HG02970 (cell line): ENCODE data around the gene HSPA12B.

ENCODE experiments used
- ATAC-seq: cut with Tn5 transposase; IDR thresholded peaks from one replicate; pipeline ENCODE4 v1.9.1; 2021; ENCODE audit warnings: mild to moderate bottlenecking, moderate library complexity, moderate number of reproducible peaks; ENCODE audit not compliant: unreplicated experiment, low FRiP score

The HSPA12B gene, protein sequence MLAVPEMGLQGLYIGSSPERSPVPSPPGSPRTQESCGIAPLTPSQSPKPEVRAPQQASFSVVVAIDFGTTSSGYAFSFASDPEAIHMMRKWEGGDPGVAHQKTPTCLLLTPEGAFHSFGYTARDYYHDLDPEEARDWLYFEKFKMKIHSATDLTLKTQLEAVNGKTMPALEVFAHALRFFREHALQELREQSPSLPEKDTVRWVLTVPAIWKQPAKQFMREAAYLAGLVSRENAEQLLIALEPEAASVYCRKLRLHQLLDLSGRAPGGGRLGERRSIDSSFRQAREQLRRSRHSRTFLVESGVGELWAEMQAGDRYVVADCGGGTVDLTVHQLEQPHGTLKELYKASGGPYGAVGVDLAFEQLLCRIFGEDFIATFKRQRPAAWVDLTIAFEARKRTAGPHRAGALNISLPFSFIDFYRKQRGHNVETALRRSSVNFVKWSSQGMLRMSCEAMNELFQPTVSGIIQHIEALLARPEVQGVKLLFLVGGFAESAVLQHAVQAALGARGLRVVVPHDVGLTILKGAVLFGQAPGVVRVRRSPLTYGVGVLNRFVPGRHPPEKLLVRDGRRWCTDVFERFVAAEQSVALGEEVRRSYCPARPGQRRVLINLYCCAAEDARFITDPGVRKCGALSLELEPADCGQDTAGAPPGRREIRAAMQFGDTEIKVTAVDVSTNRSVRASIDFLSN

DNA sequence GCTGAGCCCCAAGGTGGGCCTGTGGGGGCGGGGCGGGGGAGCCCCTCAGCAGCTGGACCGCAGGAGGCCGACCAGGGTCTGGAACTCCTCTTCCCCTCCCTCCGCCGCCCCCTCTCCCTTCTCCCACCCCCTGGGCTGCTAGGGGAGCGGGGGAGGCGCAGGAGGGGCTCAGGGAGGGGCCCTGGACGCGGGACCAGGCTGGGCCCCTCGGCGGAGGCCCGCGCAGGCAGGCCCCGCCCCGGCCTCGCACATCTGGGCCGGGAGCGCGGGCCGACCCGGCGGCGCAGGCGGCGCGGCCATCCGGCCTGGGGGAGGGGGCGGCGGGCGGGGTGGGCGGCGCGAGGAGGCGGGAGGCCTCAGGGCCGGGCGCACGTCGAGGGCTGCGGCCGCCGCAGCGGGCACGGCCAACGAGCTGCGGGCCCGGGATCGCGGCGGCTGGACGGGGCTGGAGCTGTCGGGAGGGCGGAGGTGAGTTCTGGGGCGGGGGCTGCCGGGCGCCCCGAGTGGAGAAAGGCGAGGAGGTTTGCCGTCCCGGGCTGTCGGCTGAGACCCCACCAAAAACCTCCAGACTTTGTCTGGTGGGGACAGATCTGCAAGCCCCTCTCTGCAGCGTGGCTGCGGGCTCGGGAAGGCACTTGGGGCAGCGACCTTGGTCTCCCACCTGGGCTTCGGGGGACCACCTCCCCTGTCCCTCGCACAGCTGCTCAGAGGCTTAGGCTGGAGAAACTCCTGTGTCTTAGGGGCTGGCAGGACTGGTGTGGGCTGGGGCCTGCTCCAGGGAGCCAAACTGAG lies at the start of gene HSPA12B:
TSS of gene HSPA12B (plus strand) at position 359 of the 792 bp plus-strand sequence. CDS start 5,990 bp downstream, outside the sequence.
- ATAC-seq = no peak

DNA sequence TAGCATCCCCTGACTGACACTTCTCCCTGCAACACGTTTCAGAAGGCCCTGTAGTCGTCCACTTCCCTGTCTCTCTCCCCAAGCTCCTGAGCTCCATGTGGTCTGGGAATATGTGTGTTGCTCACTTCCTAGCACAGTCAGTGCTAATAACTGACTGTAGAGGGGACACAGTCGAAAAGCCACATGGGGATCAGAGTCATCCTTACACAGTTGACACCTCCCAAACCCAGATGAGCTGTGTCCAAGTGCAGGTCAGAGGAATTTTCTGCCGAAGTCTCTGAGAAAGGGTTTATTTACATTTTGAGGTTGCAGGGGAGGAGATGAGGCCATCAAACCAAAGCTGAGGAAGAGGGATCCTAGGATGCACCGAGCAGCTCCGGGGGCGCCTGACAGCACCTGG lies 47.1 kb upstream of the HSPA12B start:
- no peak for ATAC-seq

DNA sequence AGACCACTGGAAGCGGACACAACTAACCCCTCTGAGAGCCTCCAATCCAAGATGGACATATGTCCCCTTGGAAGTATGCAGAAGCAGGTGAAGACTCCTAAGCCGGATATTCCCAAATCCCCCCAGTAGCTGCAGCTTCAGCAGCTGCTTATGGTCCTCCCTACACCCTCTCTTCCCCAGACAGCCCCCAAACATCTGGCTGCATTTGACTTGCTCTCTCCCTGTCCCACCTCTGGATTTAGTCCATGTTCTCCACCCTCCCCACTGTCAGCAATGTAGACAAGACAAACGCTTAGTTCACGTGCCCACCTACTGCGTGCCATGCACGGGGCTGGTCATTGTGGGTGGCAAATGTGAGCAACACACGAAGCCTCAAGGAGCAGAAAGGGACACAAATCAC lies 46.1 kb upstream of the HSPA12B start:
- no peak for ATAC-seq

DNA sequence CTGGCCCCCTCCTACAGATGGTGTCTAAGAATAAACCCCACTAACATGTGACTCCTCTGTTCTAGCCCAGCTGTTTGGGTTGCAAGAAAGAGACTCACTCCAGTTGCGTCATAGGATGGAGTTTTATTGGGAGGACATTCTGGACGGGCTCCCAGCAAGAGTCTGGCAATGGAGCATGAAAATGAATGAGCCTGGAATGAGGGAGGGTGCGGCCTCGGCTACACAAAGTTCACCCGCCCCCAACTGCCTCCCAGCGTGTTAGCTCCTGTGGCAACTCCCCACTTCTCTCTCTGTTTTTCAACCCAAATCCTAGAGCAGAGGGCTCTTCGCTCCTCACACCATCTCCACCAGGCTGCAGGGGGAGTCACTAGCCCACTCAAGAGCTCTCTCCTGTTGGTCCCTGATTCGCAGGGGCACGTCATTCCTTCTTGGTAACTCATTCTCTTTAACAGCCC lies 45.6 kb upstream of the HSPA12B start:
- ATAC-seq = no peak

DNA sequence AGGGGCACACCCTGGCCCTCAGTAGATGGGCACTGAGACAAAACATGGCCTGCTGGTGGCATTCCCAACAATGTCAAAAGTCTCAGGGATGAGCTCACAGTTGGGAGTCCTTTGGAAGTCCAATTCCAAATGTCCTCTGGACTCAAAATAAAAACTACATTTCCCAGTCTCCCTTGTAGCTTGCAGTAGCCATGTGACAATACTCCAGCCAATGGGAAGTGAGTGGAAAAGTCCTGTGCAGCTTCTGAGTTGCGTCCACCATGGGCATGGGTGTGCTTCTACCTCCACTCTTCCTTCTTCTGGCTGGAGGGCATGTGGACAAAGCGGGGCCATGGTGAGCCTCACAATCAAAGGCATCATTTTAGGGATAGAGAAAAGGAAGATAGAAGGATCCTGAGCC lies 44.8 kb upstream of the HSPA12B start:
- no peak for ATAC-seq

DNA sequence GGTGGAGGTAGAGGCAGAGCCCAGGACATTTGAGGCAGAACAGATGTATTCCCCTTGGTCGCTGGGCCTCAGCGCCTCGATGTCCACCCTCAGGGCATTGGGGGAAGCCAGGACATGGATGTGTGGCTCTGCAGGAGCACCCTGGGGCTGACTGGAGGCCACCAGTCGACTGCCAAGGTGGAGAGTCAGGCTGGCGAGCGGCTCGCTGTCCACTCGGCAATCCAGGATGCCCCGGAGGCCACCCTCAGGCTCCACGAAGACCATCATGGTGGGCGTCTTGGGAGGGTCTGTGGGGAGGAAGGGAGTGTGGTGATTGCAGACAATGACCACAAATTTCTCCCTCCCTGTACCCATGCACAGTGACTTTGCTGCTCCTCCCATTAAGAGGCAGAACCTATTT lies 42.5 kb upstream of the HSPA12B start:
- ATAC-seq = no peak

DNA sequence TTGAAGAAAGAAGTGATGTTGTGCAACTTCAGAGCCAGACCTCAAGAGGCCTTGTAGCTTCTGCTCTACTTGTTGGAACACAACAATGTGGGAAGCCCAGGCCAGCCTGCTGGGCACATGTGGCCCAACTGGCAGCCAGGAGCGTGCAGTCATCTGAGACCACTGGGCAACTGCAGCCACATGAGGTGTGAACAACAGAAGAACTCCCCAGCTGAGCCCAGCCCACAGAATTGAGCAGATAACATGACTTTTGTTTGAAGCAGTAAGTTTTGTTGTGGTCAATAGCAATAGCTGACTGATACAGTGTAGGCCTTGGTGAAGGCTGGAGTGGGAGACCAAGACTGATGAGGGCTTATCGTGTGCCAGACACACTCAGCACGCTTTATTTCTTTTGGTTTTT lies 42.1 kb upstream of the HSPA12B start:
- ATAC-seq = no peak

DNA sequence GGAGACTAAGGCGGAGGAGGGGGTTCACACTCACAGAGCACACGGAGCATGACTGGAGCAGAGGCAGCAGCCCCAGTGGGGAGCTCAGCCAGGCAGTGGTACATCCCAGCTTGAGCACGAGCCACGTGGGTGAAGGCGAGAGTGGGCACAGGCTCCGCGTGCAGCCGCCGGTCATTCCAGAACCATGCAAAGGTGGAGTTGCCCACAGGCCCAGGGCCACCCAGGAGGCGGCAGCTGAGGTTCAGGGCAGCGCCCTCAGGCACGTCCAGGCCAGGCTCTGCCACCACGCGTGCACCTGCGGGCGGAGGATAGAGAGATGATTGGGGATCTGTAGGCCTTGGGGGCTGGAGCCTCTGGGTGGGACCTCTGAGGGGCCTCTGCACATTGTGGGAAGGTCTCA lies 41.2 kb upstream of the HSPA12B start:
- ATAC-seq = no peak

DNA sequence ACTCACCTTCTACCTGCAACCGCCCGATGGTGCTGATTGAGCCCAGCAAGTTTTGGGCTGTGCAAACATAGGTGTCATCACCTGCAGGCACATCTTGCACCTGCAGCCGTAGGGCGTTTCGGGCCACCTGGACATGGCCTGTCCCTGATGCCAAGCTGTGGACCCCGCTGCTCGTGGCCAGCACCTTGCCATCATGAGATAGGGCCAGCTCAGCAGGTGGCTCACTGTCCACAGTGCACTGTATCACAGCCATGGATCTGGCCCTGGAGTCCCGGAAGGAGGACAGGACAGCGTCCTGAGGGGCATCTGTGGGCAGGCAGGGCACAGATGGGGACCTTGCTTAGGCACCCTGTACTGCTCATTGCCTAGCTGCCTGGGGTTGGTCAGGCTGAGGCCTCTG lies 40.6 kb upstream of the HSPA12B start:
- ATAC-seq = no peak

DNA sequence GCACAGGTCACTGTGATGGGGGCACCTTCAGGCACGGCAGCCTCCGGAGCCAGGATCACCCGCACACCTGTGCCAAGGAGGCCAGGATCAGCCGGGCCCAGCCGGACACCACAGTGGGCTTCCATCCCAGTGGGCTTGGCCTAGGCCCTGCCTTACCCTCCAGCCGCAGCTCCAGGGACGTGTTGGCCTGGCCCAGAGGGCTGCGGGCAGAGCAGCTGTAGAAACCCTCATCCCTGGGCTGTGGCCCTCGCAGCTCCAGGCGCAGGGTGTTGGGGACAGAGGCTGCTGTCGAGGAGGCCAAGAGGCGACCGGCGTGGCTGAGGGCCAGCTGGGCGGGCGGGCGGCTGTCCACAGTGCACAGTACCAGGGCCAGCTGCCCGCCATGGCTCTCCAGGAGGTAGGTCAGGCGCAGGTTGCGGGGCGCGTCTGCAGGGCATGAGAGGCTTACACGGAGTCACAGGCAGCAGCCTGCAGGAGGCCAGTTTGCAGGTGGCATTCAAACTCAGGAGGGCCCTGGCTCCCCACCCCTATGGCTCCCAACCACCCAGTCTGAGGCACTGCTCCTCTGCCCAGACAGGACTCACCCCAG lies 39.7 kb upstream of the HSPA12B start:
- ATAC-seq = no peak

DNA sequence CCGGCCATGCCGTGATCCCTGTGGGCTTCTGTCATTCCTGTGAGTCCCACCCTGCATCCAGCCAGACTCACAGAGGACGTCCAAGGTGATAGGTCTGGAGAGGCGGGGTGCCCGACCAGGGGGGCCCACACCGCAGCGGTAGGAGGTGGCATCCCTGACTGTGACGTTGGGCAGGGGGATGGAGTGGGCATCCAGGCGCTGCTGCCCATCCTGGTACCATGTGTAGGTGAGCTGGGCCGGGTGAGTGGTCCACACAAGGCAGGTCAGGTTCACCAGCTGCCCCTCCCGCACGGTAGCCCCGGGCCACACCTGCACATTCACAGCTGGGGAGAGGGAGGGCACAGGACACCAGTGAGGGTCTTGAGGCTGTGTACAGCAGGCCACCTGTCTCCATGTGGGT lies 39.1 kb upstream of the HSPA12B start:
- no peak for ATAC-seq

DNA sequence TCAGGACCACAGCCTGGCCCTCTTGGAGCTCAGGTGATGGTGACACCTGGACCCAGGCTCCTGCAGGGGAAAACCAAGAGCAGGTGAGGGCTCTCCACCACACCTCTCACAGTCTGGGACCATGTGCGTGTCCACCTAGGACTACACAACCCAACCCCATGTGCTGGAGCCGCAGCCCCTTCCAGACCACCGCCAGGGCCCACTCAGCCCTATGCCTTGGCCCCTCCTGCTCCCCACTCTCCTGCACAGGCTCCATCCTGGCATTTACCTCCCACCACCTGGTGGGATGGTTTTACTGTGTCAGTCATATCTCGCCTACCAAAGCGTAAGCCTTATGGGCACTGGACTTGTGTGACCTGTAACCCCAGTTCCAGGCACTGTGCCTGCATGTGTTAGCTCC lies 37.6 kb upstream of the HSPA12B start:
- no peak for ATAC-seq

DNA sequence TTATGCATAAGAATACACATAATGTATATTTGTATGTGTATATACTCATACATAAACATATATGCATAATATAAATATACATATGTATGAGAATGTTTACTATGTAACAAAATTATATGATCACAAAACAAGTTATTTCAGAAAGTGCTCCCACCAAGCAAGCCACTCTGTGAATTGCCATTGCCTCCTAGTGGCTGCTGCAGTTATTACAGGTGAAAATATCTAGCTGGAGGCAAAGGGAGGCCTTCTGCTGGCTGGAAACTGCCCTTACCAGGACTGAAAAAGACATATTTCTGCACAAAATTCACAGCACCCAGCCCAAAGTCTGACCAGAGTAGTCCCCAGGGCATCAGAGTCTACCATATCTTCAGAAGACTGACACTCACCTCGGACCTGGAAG lies 36.3 kb upstream of the HSPA12B start:
- ATAC-seq = no peak

DNA sequence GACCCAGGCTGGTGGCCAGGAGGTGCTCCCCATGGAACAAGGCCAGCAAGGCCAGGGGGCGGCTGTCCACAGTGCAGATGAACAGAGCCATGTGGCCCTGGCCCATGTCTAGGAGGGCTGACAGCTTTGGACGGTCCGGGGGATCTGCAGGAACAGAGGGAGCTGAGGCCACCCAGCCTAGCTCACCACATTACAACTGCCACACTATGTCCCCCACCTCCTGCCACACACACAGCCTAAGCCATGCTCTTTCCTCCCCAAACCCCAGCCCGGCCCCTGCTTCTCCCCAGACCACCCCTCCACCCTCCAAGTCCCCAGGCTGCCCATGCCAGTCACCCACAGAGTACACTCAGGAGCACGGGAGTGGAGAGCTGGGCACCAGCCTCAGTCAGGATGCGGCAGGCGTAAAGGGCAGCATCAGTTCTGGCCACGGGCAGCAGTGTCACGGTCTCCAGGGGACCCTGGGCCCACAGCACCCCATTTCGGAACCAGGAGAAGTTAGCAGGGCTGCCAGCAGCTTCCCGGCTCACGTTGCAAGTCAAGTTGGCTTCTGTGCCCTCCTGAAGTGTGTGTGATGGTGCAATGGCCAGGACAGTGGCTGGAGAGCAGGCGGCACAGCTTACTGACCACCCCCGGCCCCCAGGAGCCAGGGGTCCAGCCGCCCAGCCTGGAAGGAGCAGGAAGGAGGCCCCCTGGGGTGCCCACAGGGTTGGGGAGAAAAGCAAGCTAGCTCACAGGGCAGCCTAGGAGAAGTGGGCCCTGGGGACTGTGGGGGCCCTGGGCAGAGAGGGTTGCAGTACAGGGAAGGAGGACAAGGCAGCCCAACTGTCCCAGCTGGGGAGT lies 35.5 kb upstream of the HSPA12B start:
- no peak for ATAC-seq

DNA sequence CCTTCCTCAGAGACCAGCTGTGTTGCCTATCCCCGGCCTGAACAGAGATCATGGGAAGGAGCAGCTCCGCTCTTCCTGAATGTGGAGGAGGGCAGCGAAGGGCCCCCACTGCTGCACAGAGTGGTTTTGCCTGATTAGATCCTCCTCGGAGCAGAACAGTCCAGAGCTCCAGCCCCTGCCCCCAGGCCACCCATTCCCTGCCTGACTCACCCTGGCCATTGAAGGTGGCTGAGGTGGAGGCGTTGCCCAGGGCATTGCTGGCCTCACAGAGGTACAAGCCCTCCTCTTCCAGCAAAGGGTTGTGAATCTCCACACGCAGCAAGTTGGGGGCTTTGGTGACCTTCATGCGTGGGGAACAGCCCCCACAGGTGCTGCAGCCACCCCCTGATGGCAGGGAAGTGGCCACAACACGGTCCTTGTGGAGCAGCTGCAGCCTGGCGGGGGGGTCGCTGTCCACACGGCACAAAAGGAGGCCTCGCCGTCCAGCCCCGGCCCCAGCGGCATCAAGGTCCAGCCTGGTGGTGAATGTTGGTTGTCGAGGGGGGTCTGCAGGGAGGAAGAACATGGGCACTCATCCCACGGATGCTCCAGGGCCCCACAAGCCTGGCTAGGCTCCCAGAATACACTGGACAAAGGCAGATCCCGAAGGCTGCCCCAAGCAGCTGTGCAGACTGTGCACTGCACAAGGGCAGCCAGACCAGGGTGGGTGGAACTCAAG lies 34.7 kb upstream of the HSPA12B start:
- no peak for ATAC-seq

DNA sequence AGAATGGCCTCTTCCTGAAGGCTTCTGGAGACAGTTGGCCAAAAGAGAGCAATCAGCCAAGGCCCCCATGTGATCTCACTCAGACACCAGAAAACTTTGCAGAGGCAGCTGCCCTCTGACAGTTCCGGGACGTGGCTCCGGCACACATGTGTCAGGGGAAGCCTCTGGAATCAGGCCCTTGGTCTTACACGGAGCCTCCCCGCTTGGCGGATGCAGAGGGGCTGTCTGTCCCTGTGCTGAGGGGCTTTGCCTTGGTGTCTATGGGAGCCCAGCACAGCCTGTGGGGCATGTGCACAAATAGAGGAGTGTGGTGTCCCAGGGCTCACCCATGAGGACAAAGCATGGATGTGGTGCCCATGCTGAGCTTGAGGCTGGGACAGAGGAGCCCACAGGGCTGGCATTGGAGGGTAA lies 33.9 kb upstream of the HSPA12B start:
- ATAC-seq = no peak

DNA sequence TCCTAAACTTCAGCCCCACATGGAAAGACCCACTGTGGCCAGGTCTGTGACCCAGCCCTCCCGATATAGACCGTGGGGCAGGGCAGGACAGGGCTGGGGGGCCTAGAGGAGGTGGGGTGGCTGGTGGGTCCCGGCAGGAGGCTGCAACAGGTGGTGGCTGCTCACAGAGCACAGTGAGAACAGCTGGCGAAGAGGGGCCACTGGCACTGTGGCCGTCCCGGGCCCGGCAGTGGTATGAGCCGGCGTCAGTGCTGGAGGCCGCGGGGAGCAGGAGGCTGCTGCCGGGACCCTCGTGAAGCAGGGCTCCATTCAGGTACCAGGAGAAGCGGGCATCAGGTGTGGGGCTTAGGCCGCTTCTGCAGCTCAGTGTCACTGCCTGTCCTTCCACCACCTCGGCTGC lies 33.4 kb upstream of the HSPA12B start:
- ATAC-seq = no peak

DNA sequence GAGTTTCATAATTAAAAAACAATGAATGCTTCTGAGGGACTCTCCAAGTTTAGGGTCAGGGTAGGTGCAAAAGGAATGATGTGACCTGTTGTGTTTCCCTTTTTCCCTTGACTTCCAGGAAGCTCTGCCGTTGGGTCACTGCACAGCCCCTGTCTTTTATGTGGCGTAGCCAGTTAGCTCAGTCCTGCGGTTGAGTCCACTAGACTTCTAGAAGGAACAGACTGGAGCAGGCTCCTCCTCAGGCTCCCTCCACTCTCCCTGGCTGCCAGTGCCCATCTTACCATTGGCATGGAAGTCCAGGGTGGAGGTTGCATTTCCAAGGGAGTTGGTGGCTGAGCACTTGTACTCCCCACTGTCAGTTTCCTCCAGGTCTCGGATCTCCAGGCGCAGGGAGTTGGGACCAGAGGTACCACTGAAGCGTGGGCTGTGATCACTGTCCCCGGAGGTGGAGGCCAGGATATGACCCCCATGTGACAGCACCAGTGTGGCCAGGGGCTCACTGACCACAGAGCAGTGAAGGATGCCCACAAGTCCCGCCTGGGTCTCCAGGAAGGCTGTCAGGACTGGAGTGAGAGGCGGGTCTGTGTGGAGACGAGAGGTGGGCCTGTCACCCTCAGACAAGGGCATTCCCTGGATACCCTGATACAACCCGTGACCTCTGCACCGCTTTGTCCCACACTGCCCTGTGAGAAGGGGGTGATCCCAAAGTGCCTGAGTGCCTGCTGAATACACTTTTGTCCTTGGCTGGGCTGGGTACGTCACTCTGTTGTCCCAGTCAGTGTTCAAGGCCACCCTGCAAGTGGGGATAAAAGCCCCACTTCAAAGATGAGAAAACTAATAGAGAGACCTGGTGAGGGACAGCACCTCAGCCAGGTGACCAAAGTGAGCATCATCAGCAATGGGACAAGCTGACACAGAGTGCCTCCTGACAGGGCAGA lies 31.2 kb upstream of the HSPA12B start:
- ATAC-seq = no peak
